Body of pancreas (tissue), 4 donors: Measurements from ENCODE around the gene WFDC9.

Experiments
- CTCF ChIP-seq, 7 experiments: fragments of 450-650 bp in 4 of 7; fragments of 200-600 bp in 3 of 7; sonication (generic) in 3 of 7; IDR thresholded peaks; one replicate each; pipeline ENCODE4 v1.5.1; 2016 to 2019; ENCODE audit warnings: antibody characterized with exemption in 7 of 7
- POLR2A ChIP-seq, 3 donors: fragments of 450-650 bp; IDR thresholded peaks; one replicate each; pipeline ENCODE4 v1.6.1; 2016; ENCODE audit warnings: antibody characterized with exemption in 3 of 3, mild to moderate bottlenecking in 2 of 3

- TF ChIP-seq POLR2A (IDR thresholded peaks at IDR 0.05) (no peak), CTCF (IDR thresholded peaks at IDR 0.05) (no peak)
These were observed 5.4 kb upstream of the WFDC9 start for GRCh38 chr20:45636513-45636912.
